Thymus (tissue), 11 donors: Measurements from ENCODE around the gene SLC9A8. TPM values are rescaled to one million over a fixed set of nuclear protein-coding genes. Genes with fewer than 3 reads are reported as not detected.

Source experiments
- DNase-seq, 9 donors: peaks; one replicate each; pipeline ENCODE4 v3.0.0-alpha.2; 2013; ENCODE audit warnings: low spot score in 9 of 9, low read depth in 6 of 9, missing footprints in 1 of 9
- H3K27ac ChIP-seq, 2 donors: one replicate each; pipeline ENCODE4 v1.5.1; 2013; ENCODE audit warnings: control low read depth in 1 of 2, low read depth in 1 of 2, low read length in 1 of 2, mild to moderate bottlenecking in 1 of 2, moderate library complexity in 1 of 2
- H3K27me3 ChIP-seq, 2 donors: one replicate each; pipeline ENCODE4 v1.5.1; 2013; ENCODE audit warnings: low read length in 1 of 2; ENCODE audit not compliant: control insufficient read depth in 2 of 2, insufficient read depth in 1 of 2
- H3K36me3 ChIP-seq, 2 donors: one replicate each; pipeline ENCODE4 v1.5.1; 2013; ENCODE audit warnings: low read length in 1 of 2, mild to moderate bottlenecking in 1 of 2, moderate library complexity in 1 of 2; ENCODE audit not compliant: control insufficient read depth in 2 of 2, insufficient read depth in 2 of 2
- H3K4me1 ChIP-seq, 2 donors: one replicate each; pipeline ENCODE4 v1.5.1; 2013; ENCODE audit warnings: low read length in 2 of 2; ENCODE audit not compliant: control insufficient read depth in 2 of 2, insufficient read depth in 2 of 2
- H3K4me3 ChIP-seq, 2 donors: one replicate each; pipeline ENCODE4 v1.5.1; 2013; ENCODE audit warnings: low read length in 2 of 2, control low read depth in 1 of 2, mild to moderate bottlenecking in 1 of 2
- H3K9me3 ChIP-seq, 2 donors: one replicate each; pipeline ENCODE4 v1.5.1; 2013; ENCODE audit warnings: low read length in 1 of 2, mild to moderate bottlenecking in 1 of 2; ENCODE audit not compliant: control insufficient read depth in 2 of 2, insufficient read depth in 1 of 2
- WGBS: extraction: QIAGEN DNeasy Blood & Tissue Kit; methylation state at CpG from one replicate; pipeline ENCODE4 v1.1.7; 2013; 5-methylcytosine and 5-hydroxymethylcytosine counted together
- polyA plus RNA-seq: library from polyadenylated mRNA; stranded (reverse); fragments of 200-250 nt; gene quantifications from one replicate; pipeline ENCODE4 v1.2.3, GENCODE V29; 2013
- total RNA-seq: library from RNA; stranded (reverse); fragments of 120-200 nt; gene quantifications from one replicate; pipeline ENCODE4 v1.2.4, GENCODE V29; 2013
- donor health status: healthy.

Gene SLC9A8
- total and polyA plus RNA-seq, 2 donors: 3.9 to 14.1 TPM

DNA sequence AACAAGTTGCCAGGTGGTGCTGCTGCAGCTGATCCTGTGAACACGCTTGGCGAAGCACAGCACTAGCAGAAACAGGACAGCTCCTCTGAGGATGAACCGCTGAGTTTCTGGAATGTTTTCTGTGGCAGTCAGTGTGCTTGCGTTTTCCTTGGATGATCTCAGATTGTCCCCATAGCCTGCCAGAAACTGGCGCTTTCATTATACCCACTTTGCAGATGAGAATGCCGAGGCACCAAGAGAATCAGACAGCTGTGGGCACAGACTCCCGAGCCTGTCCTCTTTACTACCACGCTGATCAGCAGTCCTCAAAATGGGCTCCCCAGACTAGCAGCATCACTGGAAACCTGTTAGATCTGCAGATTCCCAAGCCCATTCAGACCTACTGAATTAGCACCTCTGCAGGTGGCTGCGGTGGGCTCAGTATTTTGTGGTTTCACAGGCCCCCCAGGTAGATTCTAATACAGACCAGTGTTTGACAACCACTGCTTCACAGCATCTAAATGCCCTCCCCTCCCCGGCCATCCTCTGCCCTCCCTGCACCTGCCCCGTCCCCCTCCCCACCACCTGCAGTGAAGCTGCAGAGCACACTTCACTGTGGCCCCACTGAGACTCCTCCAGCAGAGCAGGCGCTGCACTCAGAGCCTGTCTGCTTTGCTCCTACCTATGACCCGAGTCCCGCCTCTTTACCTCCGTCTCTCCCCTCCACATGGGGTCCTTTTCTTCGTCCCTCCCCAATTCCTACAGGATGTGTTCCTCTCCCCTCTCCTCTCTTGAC lies 73.1 kb downstream of the SLC9A8 start:
- no peak overlapping the region for H3K4me3 ChIP-seq
- H3K4me1 ChIP-seq: peaks cover 0 to 4% of the 10 kb centered on the region in 2 donors
- no peaks in the 10 kb centered on the region for H3K27me3 ChIP-seq
- H3K36me3 ChIP-seq: peaks cover 67 to 71% of the 10 kb centered on the region in 2 donors
- H3K27ac ChIP-seq: no peak overlapping the region
- no peak for DNase-seq
- no peaks in the 10 kb centered on the region for H3K9me3 ChIP-seq
- WGBS: 97% methylated on average over 16 of the region's 16 CpGs

DNA sequence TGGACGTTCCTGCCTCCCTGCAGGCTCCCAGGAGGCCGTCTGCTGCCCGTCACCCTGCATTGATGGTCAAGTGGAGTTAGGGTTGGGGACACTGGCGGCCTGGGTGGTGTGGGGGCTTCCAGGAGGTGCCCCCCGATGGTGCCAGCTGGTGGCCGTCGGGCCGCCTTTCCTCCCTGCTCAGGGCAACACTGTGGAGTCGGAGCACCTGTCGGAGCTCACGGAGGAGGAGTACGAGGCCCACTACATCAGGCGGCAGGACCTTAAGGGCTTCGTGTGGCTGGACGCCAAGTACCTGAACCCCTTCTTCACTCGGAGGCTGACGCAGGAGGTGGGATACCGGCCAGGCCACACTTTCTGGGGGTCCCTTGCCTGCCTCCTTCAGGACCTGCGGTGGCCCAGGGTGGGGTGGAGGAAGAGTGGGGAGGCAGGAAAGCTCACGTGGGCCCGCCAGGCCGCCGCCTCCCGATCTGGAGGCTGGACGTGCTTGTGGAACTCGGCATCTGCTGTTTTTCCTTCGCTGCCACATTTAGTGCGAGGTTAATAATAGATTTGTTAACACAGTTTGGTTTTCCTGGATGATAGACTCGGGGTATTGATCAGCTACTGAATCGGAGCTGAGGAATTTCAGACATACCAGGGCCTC lies 74.1 kb downstream of the SLC9A8 start:
- Histone ChIP-seq H3K27me3 (no peaks in the 10 kb centered on the region), H3K27ac (no peak overlapping the region), H3K4me3 (no peak overlapping the region), H3K36me3 (peaks cover 62 to 70% of the 10 kb centered on the region in 2 donors), H3K9me3 (no peaks in the 10 kb centered on the region), H3K4me1 (peaks cover 0 to 2% of the 10 kb centered on the region in 2 donors)
- WGBS: 96% methylated on average over 30 of the region's 30 CpGs
- DNase-seq: no peak

DNA sequence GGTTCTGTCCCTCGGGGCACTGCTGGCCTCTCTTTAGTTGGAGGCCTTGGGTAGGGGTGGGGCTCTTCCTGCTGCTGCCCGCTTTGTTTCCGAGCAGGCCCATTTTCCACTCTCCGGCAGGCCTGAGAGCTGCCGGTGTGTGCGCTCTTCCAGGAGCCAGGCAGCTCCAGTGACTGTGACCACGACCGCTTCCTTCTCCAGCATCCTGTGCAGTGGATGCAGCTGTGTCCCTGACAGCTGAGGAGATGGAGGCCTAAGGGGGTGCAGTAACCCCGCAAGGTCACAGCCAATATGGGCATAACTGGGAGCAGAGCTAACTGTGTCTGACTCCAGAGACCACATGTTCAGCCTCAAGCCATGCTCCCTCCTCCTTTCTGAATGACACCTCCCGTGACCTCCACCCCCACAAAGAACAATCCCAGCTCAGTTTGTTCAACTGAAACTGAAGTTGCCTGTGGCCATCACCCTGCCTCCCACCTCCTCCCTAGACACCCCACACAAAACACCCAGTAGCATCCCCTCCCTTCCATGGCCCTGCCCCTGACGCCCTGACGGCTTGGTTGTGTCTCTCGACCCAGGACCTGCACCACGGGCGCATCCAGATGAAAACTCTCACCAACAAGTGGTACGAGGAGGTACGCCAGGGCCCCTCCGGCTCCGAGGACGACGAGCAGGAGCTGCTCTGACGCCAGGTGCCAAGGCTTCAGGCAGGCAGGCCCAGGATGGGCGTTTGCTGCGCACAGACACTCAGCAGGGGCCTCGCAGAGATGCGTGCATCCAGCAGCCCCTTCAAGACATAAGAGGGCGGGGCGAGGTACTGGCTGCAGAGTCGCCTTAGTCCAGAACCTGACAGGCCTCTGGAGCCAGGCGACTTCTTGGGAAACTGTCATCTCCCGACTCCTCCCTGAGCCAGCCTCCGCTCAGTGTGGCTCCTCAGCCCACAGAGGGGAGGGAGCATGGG lies 74.9 kb downstream of the SLC9A8 start:
- DNase-seq: no peak
- WGBS: 95% methylated on average over 32 of the region's 32 CpGs

DNA sequence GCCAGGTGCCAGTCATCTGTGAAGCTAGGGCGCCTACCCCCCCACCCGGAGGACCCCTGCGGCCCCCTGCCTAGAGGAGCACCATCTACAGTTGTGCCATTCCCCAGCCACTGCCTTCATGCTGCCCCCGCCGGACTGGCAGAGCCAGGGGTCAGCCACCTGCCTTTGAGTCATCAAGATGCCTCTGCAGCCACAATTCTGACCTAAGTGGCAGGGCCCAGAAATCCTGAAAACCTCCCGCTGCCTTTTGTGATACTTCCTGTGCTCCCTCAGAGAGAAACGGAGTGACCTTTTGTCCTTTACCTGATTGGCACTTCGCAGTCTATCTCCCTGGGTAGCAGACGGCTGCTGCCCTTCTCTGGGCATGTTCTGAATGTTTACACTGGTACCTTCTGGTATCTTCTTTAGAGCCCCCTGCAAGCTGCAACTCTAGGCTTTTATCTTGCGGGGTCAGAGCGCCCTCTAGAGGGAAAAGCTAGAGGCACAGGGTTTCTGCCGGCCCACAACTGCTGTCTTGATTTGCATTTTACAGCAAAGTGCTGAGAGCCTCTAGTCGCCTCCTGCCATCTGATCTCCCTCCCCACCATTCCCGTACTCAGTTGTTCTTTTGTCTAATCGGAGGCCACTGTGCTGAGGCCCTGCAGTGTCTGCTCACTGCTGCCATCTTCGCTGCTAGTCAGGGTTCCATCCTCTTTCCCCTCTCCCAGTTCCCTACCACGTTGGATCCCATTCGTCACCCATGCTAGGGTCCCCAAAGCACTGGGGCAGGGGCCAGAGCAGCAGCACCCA lies 75.8 kb downstream of the SLC9A8 start:
- Histone ChIP-seq H3K9me3 (no peaks in the 10 kb centered on the region), H3K36me3 (peaks cover 53 to 60% of the 10 kb centered on the region in 2 donors), H3K27me3 (no peaks in the 10 kb centered on the region), H3K4me1 (peaks cover 0 to 2% of the 10 kb centered on the region in 2 donors), H3K4me3 (no peak overlapping the region), H3K27ac (no peak overlapping the region)
- WGBS: 90% methylated on average over 18 of the region's 18 CpGs
- peak in 8 of 9 donors; percentile 17 to 64 (median 43) for DNase-seq

More for the DNA sequence above, 74.9 kb downstream of the SLC9A8 start:
- no peaks in the 10 kb centered on the region for H3K9me3 ChIP-seq
- peak overlapping the region in 1 of 2 donors; percentile 37 for H3K27ac ChIP-seq
- peaks cover 0 to 2% of the 10 kb centered on the region in 2 donors for H3K4me1 ChIP-seq
- H3K4me3 ChIP-seq: no peak overlapping the region
- peaks cover 56 to 63% of the 10 kb centered on the region in 2 donors for H3K36me3 ChIP-seq
- H3K27me3 ChIP-seq: no peaks in the 10 kb centered on the region

DNA sequence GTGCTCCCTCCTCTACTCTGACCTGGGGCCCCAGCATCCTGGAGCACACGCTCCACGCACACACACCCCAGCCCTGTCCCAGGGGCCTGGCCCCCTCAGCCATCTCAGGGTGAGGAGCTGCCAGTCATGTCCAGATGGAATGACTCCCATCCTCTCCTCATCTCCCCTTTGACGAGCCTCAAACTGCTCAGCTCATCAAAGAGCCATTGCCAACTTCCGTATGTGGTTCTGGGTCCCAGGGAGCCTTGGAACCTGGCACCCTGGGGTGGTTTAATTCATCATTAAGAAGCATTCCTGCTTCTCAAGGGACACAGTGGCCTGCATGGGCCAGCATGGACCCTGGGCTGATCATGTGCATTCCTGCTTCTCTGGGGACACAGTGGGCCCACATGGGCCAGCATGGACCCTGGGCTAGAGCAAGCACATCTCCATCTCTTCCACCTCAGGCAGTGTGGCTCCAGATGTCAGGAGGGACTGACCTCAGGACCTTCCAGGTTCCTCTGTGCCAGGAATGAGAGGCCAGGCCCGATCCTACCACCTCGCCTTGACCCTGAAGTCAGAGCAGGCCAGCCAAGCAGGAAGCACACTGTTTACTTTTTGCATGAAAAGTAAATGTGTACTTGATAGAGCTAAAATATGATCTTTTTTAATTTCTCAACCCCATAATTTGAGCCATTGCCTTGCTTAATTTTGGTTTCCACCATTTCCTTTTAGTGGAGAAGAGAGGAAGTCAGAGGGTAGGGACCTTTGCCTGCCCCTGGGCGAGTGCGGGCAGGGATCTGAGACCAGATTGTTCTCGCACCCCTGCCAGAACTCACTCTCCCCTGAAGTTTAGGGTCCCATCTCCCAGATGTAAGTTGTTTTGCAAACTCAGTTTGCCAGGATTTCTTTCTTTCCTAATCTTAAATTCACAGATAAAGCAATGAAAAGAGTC lies 76.6 kb downstream of the SLC9A8 start:
- no peaks in the 10 kb centered on the region for H3K27me3 ChIP-seq
- H3K4me3 ChIP-seq: no peak overlapping the region
- H3K27ac ChIP-seq: no peak overlapping the region
- peaks cover 0 to 2% of the 10 kb centered on the region in 2 donors for H3K4me1 ChIP-seq
- no peaks in the 10 kb centered on the region for H3K9me3 ChIP-seq
- 86% methylated on average over 9 of the region's 9 CpGs for WGBS
- H3K36me3 ChIP-seq: peaks cover 47 to 51% of the 10 kb centered on the region in 2 donors
- no peak for DNase-seq

DNA sequence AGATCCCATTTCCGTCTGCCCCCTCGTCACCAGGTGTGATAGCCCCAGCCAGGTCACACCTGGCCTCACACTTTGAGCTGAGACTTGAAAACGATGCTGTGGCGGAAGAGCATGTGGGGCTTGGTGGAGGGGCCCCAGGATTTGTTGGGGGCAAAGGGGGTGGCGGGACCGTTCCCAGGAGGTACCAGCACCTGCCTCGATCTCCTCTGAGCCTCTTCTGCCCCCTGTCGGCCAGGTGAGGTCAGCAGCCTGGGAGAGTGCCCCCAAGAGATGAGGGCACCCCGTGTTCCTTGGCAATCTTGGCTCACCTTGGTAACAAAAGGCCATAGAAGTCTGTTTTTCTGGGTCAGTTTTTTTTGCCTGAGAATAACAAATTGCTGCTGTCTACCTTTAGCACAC lies 77.3 kb downstream of the SLC9A8 start:
- WGBS: 87% methylated on average over 9 of the region's 9 CpGs
- H3K9me3 ChIP-seq: no peaks in the 10 kb centered on the region
- DNase-seq: no peak
- H3K27me3 ChIP-seq: no peaks in the 10 kb centered on the region
- H3K27ac ChIP-seq: no peak overlapping the region
- peaks cover 0 to 2% of the 10 kb centered on the region in 2 donors for H3K4me1 ChIP-seq
- peaks cover 40 to 46% of the 10 kb centered on the region in 2 donors for H3K36me3 ChIP-seq
- no peak overlapping the region for H3K4me3 ChIP-seq

DNA sequence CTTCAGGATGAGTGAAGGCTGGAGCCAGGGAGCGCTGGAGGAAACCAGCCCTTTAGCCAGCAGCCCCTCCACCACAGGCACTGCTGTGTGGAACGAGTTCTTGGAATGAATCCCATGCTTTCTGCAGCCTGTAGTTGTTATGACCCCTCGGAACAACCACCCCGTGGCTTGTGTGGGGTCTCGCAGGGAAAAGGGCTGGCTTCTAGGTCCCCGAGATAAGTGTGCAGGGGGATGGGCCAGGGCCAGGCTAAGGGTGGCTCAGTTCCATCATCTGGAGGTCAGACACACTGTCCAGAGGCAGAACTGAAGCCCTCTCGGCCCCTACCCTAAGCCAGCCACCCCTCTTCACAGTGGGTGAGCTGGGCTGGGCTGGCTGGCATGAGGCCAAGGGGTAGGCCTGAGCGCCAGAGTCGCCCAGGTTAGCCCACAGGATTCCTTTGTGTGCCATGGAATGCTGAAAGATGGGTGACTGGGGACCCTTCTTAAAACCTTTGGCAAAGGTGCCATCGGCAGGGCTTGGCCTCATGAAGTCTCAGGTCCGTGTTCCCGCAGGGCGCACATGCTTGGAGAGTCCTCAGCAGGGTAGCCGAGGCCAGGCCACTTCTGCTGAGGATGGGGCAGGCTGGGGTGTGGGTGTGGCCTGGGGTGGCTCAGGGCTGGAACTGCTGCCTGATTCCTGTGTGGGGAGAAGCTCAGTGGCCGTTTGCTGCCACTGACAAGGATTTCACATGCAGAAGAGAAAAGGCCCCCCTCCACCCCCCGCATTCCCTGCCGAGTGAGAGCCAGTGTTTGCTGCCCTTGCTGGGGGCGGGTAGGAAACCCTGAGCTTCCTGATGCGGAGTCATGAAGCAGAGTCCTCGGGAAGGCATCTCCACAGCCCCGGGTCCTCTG lies 78.1 kb downstream of the SLC9A8 start:
- Histone ChIP-seq H3K9me3 (no peaks in the 10 kb centered on the region), H3K36me3 (peaks cover 32 to 39% of the 10 kb centered on the region in 2 donors), H3K4me1 (peaks cover 0 to 2% of the 10 kb centered on the region in 2 donors), H3K27ac (no peak overlapping the region), H3K4me3 (no peak overlapping the region), H3K27me3 (no peaks in the 10 kb centered on the region)
- no peak for DNase-seq
- WGBS: 90% methylated on average over 21 of the region's 21 CpGs
